ENCODE measurements around the gene PPP5C. TPM values are rescaled to one million over a fixed set of nuclear protein-coding genes. Genes with fewer than 3 reads are reported as not detected.
A peak's percentile ranks its signal among the peaks of the same experiment; 100 is the strongest.

PPP5C gene
- total RNA-seq, 3 donors from 2014 or later: 55.3 to 71.6 (median 59.4) TPM

DNA sequence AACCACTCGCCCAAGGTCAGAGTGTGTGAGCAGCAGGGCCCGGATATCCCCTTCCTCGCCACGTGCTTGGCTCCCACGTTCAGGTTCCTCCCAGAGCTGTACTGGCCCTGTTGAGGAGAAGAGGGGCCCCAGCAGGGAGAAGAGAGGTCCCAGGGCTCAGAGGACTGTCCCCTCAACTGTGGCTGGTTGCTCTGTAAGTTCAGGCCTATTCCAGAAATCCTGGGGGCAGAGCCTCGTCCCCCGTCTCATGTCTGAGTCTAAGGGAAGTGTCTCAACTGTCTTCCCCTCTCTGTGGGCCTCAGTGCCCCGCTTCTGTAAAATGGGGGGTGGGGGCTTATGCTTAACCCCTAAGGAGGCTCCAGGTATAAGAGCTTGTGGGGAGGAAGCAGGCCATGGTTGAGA lies 3.9 kb downstream of the PPP5C start:
- H3K4me1 ChIP-seq (ENCODE audit: low read depth): peaks cover 42% of the 10 kb centered on the region
- TF ChIP-seq, protein P1, sequence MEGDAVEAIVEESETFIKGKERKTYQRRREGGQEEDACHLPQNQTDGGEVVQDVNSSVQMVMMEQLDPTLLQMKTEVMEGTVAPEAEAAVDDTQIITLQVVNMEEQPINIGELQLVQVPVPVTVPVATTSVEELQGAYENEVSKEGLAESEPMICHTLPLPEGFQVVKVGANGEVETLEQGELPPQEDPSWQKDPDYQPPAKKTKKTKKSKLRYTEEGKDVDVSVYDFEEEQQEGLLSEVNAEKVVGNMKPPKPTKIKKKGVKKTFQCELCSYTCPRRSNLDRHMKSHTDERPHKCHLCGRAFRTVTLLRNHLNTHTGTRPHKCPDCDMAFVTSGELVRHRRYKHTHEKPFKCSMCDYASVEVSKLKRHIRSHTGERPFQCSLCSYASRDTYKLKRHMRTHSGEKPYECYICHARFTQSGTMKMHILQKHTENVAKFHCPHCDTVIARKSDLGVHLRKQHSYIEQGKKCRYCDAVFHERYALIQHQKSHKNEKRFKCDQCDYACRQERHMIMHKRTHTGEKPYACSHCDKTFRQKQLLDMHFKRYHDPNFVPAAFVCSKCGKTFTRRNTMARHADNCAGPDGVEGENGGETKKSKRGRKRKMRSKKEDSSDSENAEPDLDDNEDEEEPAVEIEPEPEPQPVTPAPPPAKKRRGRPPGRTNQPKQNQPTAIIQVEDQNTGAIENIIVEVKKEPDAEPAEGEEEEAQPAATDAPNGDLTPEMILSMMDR (IDR thresholded peaks at IDR 0.05): no peak
- H3K9me3 ChIP-seq: no peaks in the 10 kb centered on the region
- no peaks in the 10 kb centered on the region for H3K36me3 ChIP-seq (ENCODE audit: low read depth)
- ATAC-seq (no peak), DNase-seq (no peak)
- intact Hi-C loops (cut with DNase I, micrococcal nuclease): no loop called here
- no peak overlapping the region for H3K4me3 ChIP-seq

DNA sequence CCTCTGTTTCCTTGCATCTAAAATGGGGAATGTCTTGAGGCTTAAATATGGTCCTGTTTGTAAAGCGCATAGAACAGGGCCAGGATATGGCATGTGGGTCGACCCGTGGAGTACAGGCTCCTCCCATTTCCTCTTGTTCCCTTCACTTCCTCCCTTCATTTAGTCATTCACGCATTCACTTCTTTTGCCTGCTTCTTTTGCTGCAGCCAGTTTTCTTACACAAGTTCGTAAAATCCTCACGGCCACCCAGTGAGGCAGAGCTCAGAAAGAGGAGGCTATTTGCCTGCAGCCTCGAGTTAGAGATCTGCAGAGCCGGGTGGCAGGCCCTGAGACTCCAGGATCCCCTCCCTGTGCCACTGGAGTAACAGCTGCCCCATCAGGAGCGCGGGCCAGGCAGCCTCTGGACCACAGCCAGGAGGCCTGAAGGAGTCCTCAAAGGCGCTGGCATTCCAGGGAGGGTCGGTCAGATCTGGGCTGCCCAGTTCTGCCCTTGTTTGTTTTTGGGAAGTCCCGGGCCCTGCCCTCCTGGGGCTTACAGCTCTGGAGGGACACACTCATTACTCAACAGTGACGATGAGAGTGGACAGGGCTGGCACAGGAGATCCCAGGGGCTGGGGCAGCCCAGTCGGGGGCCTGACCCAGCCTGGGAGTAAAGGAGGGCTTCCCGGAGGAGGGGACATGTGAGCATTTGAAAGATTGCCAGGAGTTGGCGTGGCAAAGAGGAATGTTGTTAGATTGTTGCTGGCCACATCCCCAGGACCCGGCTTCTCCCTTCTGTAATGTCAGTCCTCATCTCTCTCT lies 4.6 kb downstream of the PPP5C start:
- Histone ChIP-seq H3K36me3 (ENCODE audit: low read depth) (no peaks in the 10 kb centered on the region), H3K4me1 (ENCODE audit: low read depth) (peaks cover 42% of the 10 kb centered on the region), H3K9me3 (no peaks in the 10 kb centered on the region), H3K4me3 (no peak overlapping the region)
- TF ChIP-seq, protein P1 (IDR thresholded peaks at IDR 0.05): no peak
- no peak for ATAC-seq
- intact Hi-C loops (cut with DNase I, micrococcal nuclease): no loop called here
- peak in 2 of 3 donors; percentile 53 to 75 for DNase-seq

- intact Hi-C loops (cut with DNase I, micrococcal nuclease): no loop called here
- Histone ChIP-seq H3K4me1 (ENCODE audit: low read depth) (peaks cover 30% of the 10 kb centered on the region), H3K36me3 (ENCODE audit: low read depth) (no peaks in the 10 kb centered on the region), H3K9me3 (no peaks in the 10 kb centered on the region), H3K4me3 (no peak overlapping the region)
- DNase-seq (no peak), ATAC-seq (no peak)
- TF ChIP-seq, protein P1 (IDR thresholded peaks at IDR 0.05): no peak
Observed at GRCh38 chr19:46353730-46354528, 7.0 kb downstream of the PPP5C start.

- intact Hi-C loops (cut with DNase I, micrococcal nuclease): no loop called here
- Histone ChIP-seq H3K9me3 (no peaks in the 10 kb centered on the region), H3K36me3 (ENCODE audit: low read depth) (no peaks in the 10 kb centered on the region), H3K4me3 (no peak overlapping the region), H3K4me1 (ENCODE audit: low read depth) (peaks cover 14% of the 10 kb centered on the region)
- TF ChIP-seq, protein P1 (IDR thresholded peaks at IDR 0.05): no peak
- no peak for DNase-seq
- ATAC-seq: peak; percentile 63
Observed at GRCh38 chr19:46355234-46356148, 8.6 kb downstream of the PPP5C start.

All from mucosa of descending colon (tissue), 3 donors.